A549 (cell line): ENCODE measurements around the gene TP53RK. TPM values are rescaled to one million over a fixed set of nuclear protein-coding genes. Genes with fewer than 3 reads are reported as not detected.

Source experiments
- ATAC-seq, 2 experiments: fragments of 200-7000 bp in 1 of 2; fragments of >200 bp in 1 of 2; cut with Nextera tagmentation in 1 of 2; cut with Tn5 transposase in 1 of 2; 3 replicates each; pipeline versions ENCODE4 v1.8.0 to v1.9.1; 2018 to 2020; ENCODE audit warnings: mild to moderate bottlenecking in 1 of 2, moderate library complexity in 1 of 2
- CTCF ChIA-PET: fragments of 300-600 bp; sonication (Branson Sonifier 250); formaldehyde crosslinking; extraction: SDS; loops from one replicate; lab custom pipeline; 2021; ENCODE audit warnings: antibody characterized with exemption, inconsistent platforms; lab: Yijun Ruan, JAX
- POLR2A ChIA-PET: fragments of 350-600 bp; formaldehyde crosslinking; extraction: SDS; loops from one replicate; lab custom pipeline; 2021; ENCODE audit warnings: antibody characterized with exemption, inconsistent platforms; lab: Yijun Ruan, JAX
- DNase-seq, 2 experiments: peaks; one replicate each; pipeline versions ENCODE4 v3.0.0 to v3.0.0-alpha.2; 2011 to 2016; ENCODE audit warnings: low read depth in 1 of 2, low spot score in 1 of 2
- FAIRE-seq: peaks from 2 replicates; lab custom pipeline; 2011; peaks lifted over from hg19 to GRCh38; lab: Jason Lieb, UNC
- H3K27ac ChIP-seq, 2 experiments: fragments of >200 bp; sonication (Bioruptor Twin); formaldehyde crosslinking; 3 replicates each; pipeline ENCODE4 v1.5.1; 2016 to 2017
- H3K4me1 ChIP-seq: fragments of >200 bp; sonication (Bioruptor Twin); formaldehyde crosslinking; 3 replicates; pipeline ENCODE4 v1.6.1; 2016
- H3K4me2 ChIP-seq: fragments of >200 bp; sonication (Bioruptor Twin); formaldehyde crosslinking; 3 replicates; pipeline ENCODE4 v1.6.1; 2016
- H3K4me3 ChIP-seq: fragments of >200 bp; sonication (Bioruptor Twin); formaldehyde crosslinking; 3 replicates; pipeline ENCODE4 v1.5.1; 2016
- H3K9me3 ChIP-seq: fragments of >200 bp; sonication (Bioruptor Twin); formaldehyde crosslinking; 3 replicates; pipeline ENCODE4 v1.6.1; 2016
- BHLHE40 ChIP-seq: IDR thresholded peaks from 2 replicates; pipeline ENCODE4 v1.6.1; 2012; ENCODE audit warnings: low read depth, low read length, inconsistent platforms
- CBX2 ChIP-seq: fragments of 200-600 bp; sonication (generic); IDR thresholded peaks from 2 replicates; pipeline ENCODE4 v1.6.1; 2016; ENCODE audit warnings: low read depth, mild to moderate bottlenecking, borderline replicate concordance
- CBX8 ChIP-seq: fragments of 200-600 bp; sonication (generic); IDR thresholded peaks from 2 replicates; pipeline ENCODE4 v1.6.1; 2016
- CHD2 ChIP-seq: fragments of 150-350 bp; IDR thresholded peaks from 2 replicates; pipeline ENCODE4 v1.6.1; 2014; ENCODE audit warnings: low read length; ENCODE audit not compliant: partially characterized antibody
- ELK1 ChIP-seq: fragments of 150-350 bp; IDR thresholded peaks from 2 replicates; pipeline ENCODE4 v1.6.1; 2014; ENCODE audit warnings: low read depth, mild to moderate bottlenecking, low read length
- EP300 ChIP-seq, 2 experiments: fragments of >200 bp; sonication (Bioruptor Twin); formaldehyde crosslinking; IDR thresholded peaks; 2 replicates in 1 of 2; 3 replicates in 1 of 2; pipeline ENCODE4 v1.6.1; 2016 to 2017
- FOSB ChIP-seq: fragments of 250-450 bp; sonication (Bioruptor Pico); IDR thresholded peaks from 2 replicates; pipeline ENCODE4 v1.5.0; 2020; ENCODE audit warnings: mild to moderate bottlenecking, moderate library complexity
- FOXS1 ChIP-seq: fragments of 250-450 bp; sonication (Bioruptor Pico); IDR thresholded peaks from 2 replicates; pipeline ENCODE4 v1.5.0; 2020; ENCODE audit warnings: mild to moderate bottlenecking, moderate library complexity
- HDAC2 ChIP-seq: fragments of 200-600 bp; sonication (generic); IDR thresholded peaks from 2 replicates; pipeline ENCODE4 v1.6.1; 2016
- HOXB13 ChIP-seq: fragments of 250-450 bp; sonication (Bioruptor Pico); IDR thresholded peaks from 2 replicates; pipeline ENCODE4 v1.5.0; 2020; ENCODE audit warnings: low read depth, mild to moderate bottlenecking, moderate library complexity
- HOXB5 ChIP-seq: fragments of 250-450 bp; sonication (Bioruptor Pico); IDR thresholded peaks from 2 replicates; pipeline ENCODE4 v1.5.0; 2020; ENCODE audit warnings: mild to moderate bottlenecking, moderate library complexity
- JUNB ChIP-seq: fragments of >200 bp; sonication (Bioruptor Twin); formaldehyde crosslinking; IDR thresholded peaks from 2 replicates; pipeline ENCODE4 v1.6.1; 2016
- KDM5A ChIP-seq: fragments of 200-600 bp; sonication (generic); IDR thresholded peaks from 2 replicates; pipeline ENCODE4 v1.6.1; 2016; ENCODE audit warnings: antibody characterized with exemption, mild to moderate bottlenecking
- MYC ChIP-seq: IDR thresholded peaks from 2 replicates; pipeline ENCODE4 v1.6.1; 2012; ENCODE audit warnings: mild to moderate bottlenecking, inconsistent platforms, low read length, improper control_type of control experiment, borderline replicate concordance
- NR3C1 ChIP-seq: fragments of >200 bp; sonication (Bioruptor Twin); formaldehyde crosslinking; IDR thresholded peaks from 3 replicates; pipeline ENCODE4 v1.6.1; 2017
- POLR2AphosphoS2 ChIP-seq: conservative IDR thresholded peaks from 2 replicates; pipeline ENCODE4 v1.6.1; 2012; ENCODE audit warnings: low read length, improper control_type of control experiment, inconsistent platforms
- RARB ChIP-seq: fragments of 250-450 bp; sonication (Bioruptor Pico); IDR thresholded peaks from 2 replicates; pipeline ENCODE4 v1.8.0; 2021; ENCODE audit warnings: mild to moderate bottlenecking, moderate library complexity
- RFX5 ChIP-seq: fragments of 450-650 bp; IDR thresholded peaks from 2 replicates; pipeline ENCODE4 v1.7.1; 2014; ENCODE audit warnings: antibody characterized with exemption, mild to moderate bottlenecking, moderate library complexity
- SREBF2 ChIP-seq: fragments of 450-650 bp; IDR thresholded peaks from 2 replicates; pipeline ENCODE4 v1.6.1; 2014; ENCODE audit warnings: mild to moderate bottlenecking, moderate library complexity
- USF2 ChIP-seq: fragments of 450-650 bp; IDR thresholded peaks from 2 replicates; pipeline ENCODE4 v1.6.1; 2014; ENCODE audit warnings: antibody characterized with exemption
- ZSCAN20 ChIP-seq: fragments of 250-450 bp; sonication (Bioruptor Pico); IDR thresholded peaks from 2 replicates; pipeline ENCODE4 v1.8.0; 2022; ENCODE audit warnings: mild to moderate bottlenecking, moderate library complexity
- WGBS: methylation state at CpG from one replicate; pipeline ENCODE4 v1.1.6; 2017; ENCODE audit errors: missing lambda C conversion rate; 5-methylcytosine and 5-hydroxymethylcytosine counted together
- polyA plus RNA-seq, 4 experiments: library from polyadenylated mRNA; depleted of rRNA in 3 of 4; stranded (reverse); fragments of >200 nt; fragmentation: RNase III in 1 of 4; extraction: RNeasy Plus Mini Kit Qiagen cat#74134 plus additional on column Dnase treatment in 1 of 4; gene quantifications; 2 replicates in 3 of 4; 3 replicates in 1 of 4; pipeline ENCODE4 v1.2.3, GENCODE V29; 2011 to 2017
- TF ChIP-seq, protein P1 (sequence below): fragments of >200 bp; sonication (Bioruptor Twin); formaldehyde crosslinking; IDR thresholded peaks from 2 replicates; pipeline ENCODE4 v1.6.1; 2016
- TF ChIP-seq, protein P2 (sequence below): fragments of >200 bp; sonication (Bioruptor Twin); formaldehyde crosslinking; IDR thresholded peaks from 3 replicates; pipeline ENCODE4 v1.5.1; 2016

The TP53RK gene
- polyA plus RNA-seq, 2 of the 4 experiments (the other 2 are of a cell fraction) = 9.8 to 11.8 TPM

GRCh38 chr20:46720776-46721425, 31.7 kb upstream of the TP53RK start:
- Histone ChIP-seq H3K4me1 (no peaks in the 10 kb centered on the region; the same call in 2 of the 3 replicates), H3K4me2 (no peak overlapping the region), H3K9me3 (peaks cover 5% of the 10 kb centered on the region; the same call in 2 of the 3 replicates), H3K27ac (no peak overlapping the region), H3K4me3 (no peak overlapping the region)
- ChIA-PET CTCF (interaction anchor here (0.5 to 0.6 kb wide), 2 partner anchors 770 to 889 kb away, joined by 3 to 4 read pairs; no protein-coding TSS in a partner anchor), POLR2A (no interaction called here)
- DNase-seq (no peak), FAIRE-seq (no peak), ATAC-seq (no peak)
- TF ChIP-seq HDAC2 (no peak), FOSB (no peak), NR3C1 (no peak), ZSCAN20 (CRISPR knock-in tag) (no peak), SREBF2 (no peak), RFX5 (no peak), ELK1 (no peak), FOXS1 (CRISPR knock-in tag) (no peak), JUNB (no peak), CBX2 (no peak), CBX8 (no peak)
- TF ChIP-seq, protein P1, sequence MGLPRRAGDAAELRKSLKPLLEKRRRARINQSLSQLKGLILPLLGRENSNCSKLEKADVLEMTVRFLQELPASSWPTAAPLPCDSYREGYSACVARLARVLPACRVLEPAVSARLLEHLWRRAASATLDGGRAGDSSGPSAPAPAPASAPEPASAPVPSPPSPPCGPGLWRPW = no peak

DNA sequence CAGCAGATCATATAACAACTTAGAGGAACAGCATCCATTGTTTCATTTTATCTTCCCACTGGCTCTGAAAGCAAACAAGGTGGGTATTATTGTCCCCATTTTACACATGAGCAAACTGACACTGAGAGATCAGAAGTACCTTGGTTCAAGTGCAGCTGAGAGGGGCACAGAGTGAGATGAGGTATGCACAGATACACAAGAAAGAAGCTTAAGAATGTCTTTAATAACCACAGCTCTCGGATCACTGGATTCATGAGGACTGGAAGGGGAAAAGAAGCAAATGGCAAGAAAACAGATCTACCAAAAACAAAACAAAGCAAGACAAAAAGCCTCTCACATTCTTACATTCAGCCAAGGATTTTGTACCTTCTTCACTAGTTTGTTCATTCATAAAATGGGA, 30.8 kb upstream of the TP53RK start:
- CTCF ChIA-PET = interaction anchor here (0.5 to 1.7 kb wide), 2 partner anchors 29 to 33 kb away, joined by 3 to 5 read pairs; no protein-coding TSS in a partner anchor
- no peak overlapping the region for H3K4me3 ChIP-seq
- FAIRE-seq = no peak
- no peak for TF ChIP-seq KDM5A
- TF ChIP-seq BHLHE40 = no peak
- no peak for TF ChIP-seq FOXS1 (CRISPR knock-in tag)
- TF ChIP-seq CHD2 = no peak
- TF ChIP-seq, protein P2, sequence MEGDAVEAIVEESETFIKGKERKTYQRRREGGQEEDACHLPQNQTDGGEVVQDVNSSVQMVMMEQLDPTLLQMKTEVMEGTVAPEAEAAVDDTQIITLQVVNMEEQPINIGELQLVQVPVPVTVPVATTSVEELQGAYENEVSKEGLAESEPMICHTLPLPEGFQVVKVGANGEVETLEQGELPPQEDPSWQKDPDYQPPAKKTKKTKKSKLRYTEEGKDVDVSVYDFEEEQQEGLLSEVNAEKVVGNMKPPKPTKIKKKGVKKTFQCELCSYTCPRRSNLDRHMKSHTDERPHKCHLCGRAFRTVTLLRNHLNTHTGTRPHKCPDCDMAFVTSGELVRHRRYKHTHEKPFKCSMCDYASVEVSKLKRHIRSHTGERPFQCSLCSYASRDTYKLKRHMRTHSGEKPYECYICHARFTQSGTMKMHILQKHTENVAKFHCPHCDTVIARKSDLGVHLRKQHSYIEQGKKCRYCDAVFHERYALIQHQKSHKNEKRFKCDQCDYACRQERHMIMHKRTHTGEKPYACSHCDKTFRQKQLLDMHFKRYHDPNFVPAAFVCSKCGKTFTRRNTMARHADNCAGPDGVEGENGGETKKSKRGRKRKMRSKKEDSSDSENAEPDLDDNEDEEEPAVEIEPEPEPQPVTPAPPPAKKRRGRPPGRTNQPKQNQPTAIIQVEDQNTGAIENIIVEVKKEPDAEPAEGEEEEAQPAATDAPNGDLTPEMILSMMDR = no peak
- no peak for TF ChIP-seq HOXB5 (CRISPR knock-in tag)
- no peak for TF ChIP-seq FOSB
- no peak for TF ChIP-seq RARB (CRISPR knock-in tag)
- TF ChIP-seq HOXB13 = no peak
- no peak for TF ChIP-seq EP300 (IDR thresholded peaks at IDR 0.05)
- no peak for TF ChIP-seq MYC
- TF ChIP-seq, protein P1 = no peak
- TF ChIP-seq POLR2AphosphoS2 = no peak
- no peak for TF ChIP-seq JUNB
- TF ChIP-seq USF2 = no peak
- POLR2A ChIA-PET = no interaction called here
- no peak for ATAC-seq
- H3K27ac ChIP-seq = no peak overlapping the region
- H3K4me1 ChIP-seq = peaks cover 9% of the 10 kb centered on the region
- no peak overlapping the region for H3K4me2 ChIP-seq
- DNase-seq = no peak
- H3K9me3 ChIP-seq = peaks cover 5% of the 10 kb centered on the region; the same call in 2 of the 3 replicates
- WGBS = 64% methylated on average over 1 of the region's 1 CpG
